ENCODE data around the gene NEURL1B. TPM values are rescaled to one million over a fixed set of nuclear protein-coding genes. Genes with fewer than 3 reads are reported as not detected.

NEURL1B gene
- polyA plus RNA-seq, 1 donor from 2014 or later = 12.7 TPM

DNA sequence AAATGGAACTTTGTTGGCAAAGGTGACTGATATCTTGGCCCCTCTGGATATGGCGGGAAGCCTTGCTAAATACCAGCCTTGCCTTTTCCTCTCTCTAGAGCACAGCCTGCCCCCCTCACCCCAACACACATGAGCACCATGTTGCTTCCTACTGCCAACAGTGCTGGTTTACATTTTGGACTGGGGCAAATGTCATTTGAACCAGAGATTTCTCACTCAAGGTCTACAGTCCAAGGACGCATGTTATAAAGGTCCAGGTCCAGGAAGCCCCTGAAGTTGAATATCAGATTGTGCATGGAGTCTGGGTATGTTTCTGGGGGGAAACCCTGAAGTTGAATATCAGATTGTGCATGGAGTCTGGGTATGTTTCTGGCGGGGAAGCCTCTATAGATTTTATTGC lies 19.9 kb downstream of the NEURL1B start:
- no peaks in the 10 kb centered on the region for H3K79me2 ChIP-seq (replicated peaks; ENCODE audit: insufficient read depth, low read length)
- H2AFZ ChIP-seq (ENCODE audit: low read depth, low read length) = no peak overlapping the region
- no peak overlapping the region for H3K4me3 ChIP-seq (ENCODE audit: low read length)
- no peak overlapping the region for H3K4me2 ChIP-seq (ENCODE audit: low read length)
- no peak for TF ChIP-seq POLR2AphosphoS5 (IDR thresholded peaks at IDR 0.05)
- no peak for TF ChIP-seq SMC3 (conservative IDR thresholded peaks at IDR 0.05; ENCODE audit: poor library complexity)
- TF ChIP-seq, protein P1, sequence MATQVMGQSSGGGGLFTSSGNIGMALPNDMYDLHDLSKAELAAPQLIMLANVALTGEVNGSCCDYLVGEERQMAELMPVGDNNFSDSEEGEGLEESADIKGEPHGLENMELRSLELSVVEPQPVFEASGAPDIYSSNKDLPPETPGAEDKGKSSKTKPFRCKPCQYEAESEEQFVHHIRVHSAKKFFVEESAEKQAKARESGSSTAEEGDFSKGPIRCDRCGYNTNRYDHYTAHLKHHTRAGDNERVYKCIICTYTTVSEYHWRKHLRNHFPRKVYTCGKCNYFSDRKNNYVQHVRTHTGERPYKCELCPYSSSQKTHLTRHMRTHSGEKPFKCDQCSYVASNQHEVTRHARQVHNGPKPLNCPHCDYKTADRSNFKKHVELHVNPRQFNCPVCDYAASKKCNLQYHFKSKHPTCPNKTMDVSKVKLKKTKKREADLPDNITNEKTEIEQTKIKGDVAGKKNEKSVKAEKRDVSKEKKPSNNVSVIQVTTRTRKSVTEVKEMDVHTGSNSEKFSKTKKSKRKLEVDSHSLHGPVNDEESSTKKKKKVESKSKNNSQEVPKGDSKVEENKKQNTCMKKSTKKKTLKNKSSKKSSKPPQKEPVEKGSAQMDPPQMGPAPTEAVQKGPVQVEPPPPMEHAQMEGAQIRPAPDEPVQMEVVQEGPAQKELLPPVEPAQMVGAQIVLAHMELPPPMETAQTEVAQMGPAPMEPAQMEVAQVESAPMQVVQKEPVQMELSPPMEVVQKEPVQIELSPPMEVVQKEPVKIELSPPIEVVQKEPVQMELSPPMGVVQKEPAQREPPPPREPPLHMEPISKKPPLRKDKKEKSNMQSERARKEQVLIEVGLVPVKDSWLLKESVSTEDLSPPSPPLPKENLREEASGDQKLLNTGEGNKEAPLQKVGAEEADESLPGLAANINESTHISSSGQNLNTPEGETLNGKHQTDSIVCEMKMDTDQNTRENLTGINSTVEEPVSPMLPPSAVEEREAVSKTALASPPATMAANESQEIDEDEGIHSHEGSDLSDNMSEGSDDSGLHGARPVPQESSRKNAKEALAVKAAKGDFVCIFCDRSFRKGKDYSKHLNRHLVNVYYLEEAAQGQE (IDR thresholded peaks at IDR 0.05; ENCODE audit: borderline replicate concordance) = no peak
- TF ChIP-seq RAD21 (conservative IDR thresholded peaks at IDR 0.05) = no peak
- TF ChIP-seq CTCF (IDR thresholded peaks at IDR 0.05; ENCODE audit: poor library complexity, severe bottlenecking) = no peak
- TF ChIP-seq EZH2 (IDR thresholded peaks at IDR 0.05; ENCODE audit: borderline replicate concordance, insufficient read depth, low read length, poor library complexity, severe bottlenecking) = no peak
- no peak for TF ChIP-seq TAF1 (IDR thresholded peaks at IDR 0.05; ENCODE audit: low read depth)
- TF ChIP-seq MXI1 (conservative IDR thresholded peaks at IDR 0.05; ENCODE audit: poor library complexity, severe bottlenecking) = no peak
- TF ChIP-seq EP300 (conservative IDR thresholded peaks at IDR 0.05; ENCODE audit: poor library complexity, severe bottlenecking) = no peak
- no peaks in the 10 kb centered on the region for H4K20me1 ChIP-seq (ENCODE audit: insufficient read depth)
- no peaks in the 10 kb centered on the region for H3K36me3 ChIP-seq (ENCODE audit: insufficient read depth, low read length)
- no peaks in the 10 kb centered on the region for H3F3A ChIP-seq (ENCODE audit: insufficient read depth, low read length, poor library complexity, severe bottlenecking)
- no peaks in the 10 kb centered on the region for H3K9me3 ChIP-seq (ENCODE audit: low read length)
- no peak overlapping the region for H3K27ac ChIP-seq (ENCODE audit: low read length)
- no peaks in the 10 kb centered on the region for H3K9me2 ChIP-seq (ENCODE audit: insufficient read depth, low read length)
- no peak overlapping the region for H3K9ac ChIP-seq (ENCODE audit: low read length)
- no peaks in the 10 kb centered on the region for H3K27me3 ChIP-seq (ENCODE audit: insufficient read depth, low read depth, low read length)

DNA sequence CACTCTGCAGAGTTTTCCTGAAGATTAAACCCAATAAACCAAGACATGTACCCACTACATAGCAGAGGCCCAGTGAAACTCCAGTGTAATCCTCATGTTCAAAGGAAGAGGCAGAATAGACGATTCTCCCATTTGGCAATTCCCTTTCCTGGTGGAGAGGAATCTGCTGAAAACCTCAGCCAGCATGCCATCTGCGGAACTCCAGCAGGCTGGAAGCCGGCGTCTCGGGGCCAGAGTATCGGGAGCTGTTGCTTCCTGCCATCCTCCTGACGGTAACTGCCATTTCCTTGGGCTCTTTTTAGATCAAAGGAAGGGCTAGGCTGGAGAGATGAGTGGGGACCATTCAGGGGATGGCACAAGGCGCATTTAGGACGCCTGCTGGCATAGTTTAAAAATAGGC lies 20.5 kb downstream of the NEURL1B start:
- H3K4me2 ChIP-seq (ENCODE audit: low read length) = no peak overlapping the region
- H3K9me3 ChIP-seq (ENCODE audit: low read length) = no peaks in the 10 kb centered on the region
- H3F3A ChIP-seq (ENCODE audit: insufficient read depth, low read length, poor library complexity, severe bottlenecking) = no peaks in the 10 kb centered on the region
- H4K20me1 ChIP-seq (ENCODE audit: insufficient read depth) = no peaks in the 10 kb centered on the region
- H3K4me3 ChIP-seq (ENCODE audit: low read length) = no peak overlapping the region
- no peaks in the 10 kb centered on the region for H3K9me2 ChIP-seq (ENCODE audit: insufficient read depth, low read length)
- H3K27ac ChIP-seq (ENCODE audit: low read length) = no peak overlapping the region
- no peak overlapping the region for H2AFZ ChIP-seq (ENCODE audit: low read depth, low read length)
- H3K36me3 ChIP-seq (ENCODE audit: insufficient read depth, low read length) = no peaks in the 10 kb centered on the region
- no peaks in the 10 kb centered on the region for H3K27me3 ChIP-seq (ENCODE audit: insufficient read depth, low read depth, low read length)
- H3K9ac ChIP-seq (ENCODE audit: low read length) = no peak overlapping the region
- no peaks in the 10 kb centered on the region for H3K79me2 ChIP-seq (replicated peaks; ENCODE audit: insufficient read depth, low read length)
- no peak for TF ChIP-seq POLR2AphosphoS5 (IDR thresholded peaks at IDR 0.05)

- TF ChIP-seq RAD21 (conservative IDR thresholded peaks at IDR 0.05) = no peak
- no peak for TF ChIP-seq EZH2 (IDR thresholded peaks at IDR 0.05; ENCODE audit: borderline replicate concordance, insufficient read depth, low read length, poor library complexity, severe bottlenecking)
- H3F3A ChIP-seq (ENCODE audit: insufficient read depth, low read length, poor library complexity, severe bottlenecking) = no peaks in the 10 kb centered on the region
These were observed 21.5 kb downstream of the NEURL1B start for GRCh38 chr5:172662596-172662995.

More at GRCh38 chr5:172662596-172662995, 21.5 kb downstream of the NEURL1B start:
- Histone ChIP-seq H3K4me2 (ENCODE audit: low read length) (no peak overlapping the region), H4K20me1 (ENCODE audit: insufficient read depth) (no peaks in the 10 kb centered on the region), H3K36me3 (ENCODE audit: insufficient read depth, low read length) (no peaks in the 10 kb centered on the region), H3K27ac (ENCODE audit: low read length) (no peak overlapping the region), H3K9me3 (ENCODE audit: low read length) (no peaks in the 10 kb centered on the region), H3K27me3 (ENCODE audit: insufficient read depth, low read depth, low read length) (no peaks in the 10 kb centered on the region), H2AFZ (ENCODE audit: low read depth, low read length) (no peak overlapping the region), H3K4me3 (ENCODE audit: low read length) (no peak overlapping the region), H3K79me2 (replicated peaks; ENCODE audit: insufficient read depth, low read length) (no peaks in the 10 kb centered on the region), H3K9me2 (ENCODE audit: insufficient read depth, low read length) (no peaks in the 10 kb centered on the region), H3K9ac (ENCODE audit: low read length) (no peak overlapping the region)
